ENCODE results near the gene ASPDH. TPM values are rescaled to one million over a fixed set of nuclear protein-coding genes. Genes with fewer than 3 reads are reported as not detected.
A peak's percentile ranks its signal among the peaks of the same experiment; 100 is the strongest.

The ASPDH gene
- total and polyA plus RNA-seq, 2 of the 4 experiments (the other 2 are of a cell fraction): not detected

DNA sequence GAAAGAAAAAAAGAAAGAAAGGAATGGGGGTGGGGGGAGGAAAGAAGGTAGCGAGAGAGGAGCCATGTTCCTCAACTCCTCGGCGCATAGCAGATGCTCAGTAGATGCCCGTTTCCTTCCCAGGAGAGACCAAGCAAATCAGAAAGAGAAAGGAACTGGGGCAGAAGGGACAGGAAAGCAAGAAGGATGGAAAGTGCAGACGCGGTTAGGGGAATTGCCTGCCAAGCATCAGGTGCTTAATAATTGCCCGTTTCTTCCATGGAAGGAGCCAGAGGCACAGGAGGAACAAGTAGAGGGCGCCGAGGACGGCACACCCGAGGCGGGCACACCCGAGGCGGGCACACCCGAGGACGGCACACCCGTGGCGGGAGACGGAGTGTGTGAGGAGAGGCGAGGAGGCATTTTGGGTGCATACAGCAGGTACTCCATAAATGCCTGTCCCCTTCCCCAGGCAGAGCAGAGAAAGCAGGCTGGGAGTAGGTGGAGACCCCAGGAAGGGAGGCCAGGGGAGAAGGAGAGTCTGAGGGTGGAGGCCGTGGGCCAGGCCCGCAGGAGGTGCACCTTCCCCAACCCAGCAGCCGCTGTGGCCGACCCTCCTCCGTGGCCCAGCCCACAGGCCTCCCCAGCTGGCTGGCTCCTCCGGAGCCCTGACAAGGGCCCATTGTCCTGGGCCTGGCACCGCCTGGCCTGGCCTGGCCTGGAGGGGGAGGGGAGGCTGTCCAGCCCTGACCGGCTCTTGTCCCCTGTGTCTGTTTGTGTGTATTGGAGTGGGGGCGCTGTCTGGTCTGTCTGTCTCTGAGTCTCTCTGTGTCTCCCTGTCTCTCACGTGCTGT is 17.3 kb downstream of the ASPDH start:
- Histone ChIP-seq H3K27me3 (ENCODE audit: control insufficient read depth, insufficient read depth, low read length) (peaks cover 44% of the 10 kb centered on the region), H3K27ac (ENCODE audit: insufficient read depth, low read length) (no peak overlapping the region), H3K18ac (ENCODE audit: low read depth, low read length) (no peak overlapping the region), H3K79me1 (ENCODE audit: low read depth in 1 of 2, low read length in 2 of 2) (no peaks in the 10 kb centered on the region), H2BK15ac (ENCODE audit: low read depth, low read length) (no peak overlapping the region), H3K4me3 (ENCODE audit: insufficient read depth, low read depth, low read length) (no peak overlapping the region), H3K9me1 (ENCODE audit: insufficient read depth, low read length) (no peaks in the 10 kb centered on the region), H2BK20ac (ENCODE audit: low read depth, low read length) (no peak overlapping the region), H3K4me1 (ENCODE audit: control insufficient read depth, insufficient read depth, low read length) (no peaks in the 10 kb centered on the region), H3K14ac (replicated peaks; ENCODE audit: low read depth, low read length) (no peak overlapping the region), H4K8ac (ENCODE audit: low read depth in 2 of 2, low read length in 2 of 2) (no peak overlapping the region), H4K20me1 (ENCODE audit: insufficient read depth, low read length) (no peaks in the 10 kb centered on the region), H2AK9ac (replicated peaks; ENCODE audit: low read depth, low read length, poor library complexity) (no peak overlapping the region), H3K4ac (ENCODE audit: low read depth, low read length) (no peak overlapping the region), H3K9ac (ENCODE audit: low read depth, low read length) (no peak overlapping the region), H3K36me3 (ENCODE audit: control insufficient read depth, insufficient read depth, low read length) (no peaks in the 10 kb centered on the region), H3K56ac (ENCODE audit: extremely low read depth, insufficient read depth, low read length) (no peak overlapping the region), H4K5ac (ENCODE audit: low read depth, low read length) (no peak overlapping the region), H3K9me3 (ENCODE audit: control insufficient read depth, insufficient read depth, low read length) (no peaks in the 10 kb centered on the region), H2AK5ac (ENCODE audit: low read depth, low read length) (no peak overlapping the region), H4K91ac (ENCODE audit: insufficient read depth, low read depth, low read length) (no peak overlapping the region), H3K23ac (ENCODE audit: low read depth, low read length) (no peak overlapping the region), H3K4me2 (ENCODE audit: low read depth, low read length) (no peak overlapping the region), H2BK5ac (ENCODE audit: low read depth, low read length, poor library complexity, severe bottlenecking) (no peak overlapping the region), H2AFZ (replicated peaks; ENCODE audit: low read length, poor library complexity) (no peak overlapping the region), H2BK120ac (ENCODE audit: low read depth, low read length) (no peak overlapping the region)
- TF ChIP-seq POLR2A (IDR thresholded peaks at IDR 0.05; ENCODE audit: low read depth, low read length) (no peak), RAD21 (IDR thresholded peaks at IDR 0.05; ENCODE audit: low read length) (no peak), MXI1 (IDR thresholded peaks at IDR 0.05; ENCODE audit: borderline replicate concordance, low read depth, low read length) (no peak), RCOR1 (IDR thresholded peaks at IDR 0.05; ENCODE audit: insufficient replicate concordance, low read length) (no peak), RFX5 (IDR thresholded peaks at IDR 0.05; ENCODE audit: low read depth, low read length) (no peak), MAZ (IDR thresholded peaks at IDR 0.05; ENCODE audit: borderline replicate concordance, low read depth, low read length) (no peak), ELK1 (IDR thresholded peaks at IDR 0.05; ENCODE audit: borderline replicate concordance, low read depth, low read length) (no peak), FOS (IDR thresholded peaks at IDR 0.05; ENCODE audit: low read depth, low read length) (no peak), BHLHE40 (IDR thresholded peaks at IDR 0.05; ENCODE audit: low read depth, low read length) (no peak), NFE2L2 (IDR thresholded peaks at IDR 0.05; ENCODE audit: low read depth, low read length) (no peak), MAFK (IDR thresholded peaks at IDR 0.05; ENCODE audit: low read depth, low read length) (no peak), SMC3 (IDR thresholded peaks at IDR 0.05; ENCODE audit: low read depth, low read length) (no peak), CEBPB (IDR thresholded peaks at IDR 0.05; ENCODE audit: low read depth, low read length) (no peak), CHD1 (IDR thresholded peaks at IDR 0.05; ENCODE audit: low read depth, low read length) (no peak), CTCF (conservative IDR thresholded peaks at IDR 0.05; ENCODE audit: low read depth, low read length) (no peak)
- BruUV-seq (replicated peaks): no TSS peak
- peak; percentile 33; the same call in 1 of the 2 replicates for ATAC-seq (ENCODE audit: low read depth)
- CTCF ChIA-PET: no interaction called here
- POLR2A ChIA-PET (ENCODE audit: unreplicated experiment): no interaction called here
- intact Hi-C loops (cut with micrococcal nuclease): no loop called here
- DNase-seq: no peak
- WGBS, 2 experiments (ENCODE audit: extremely low coverage in 2 of 2, insufficient read length in 1 of 2): 68% methylated on average over 5 of the region's 30 CpGs; no CpG with 5 or more reads in 1 of the 2 experiments
- in situ Hi-C loops (cut with MboI; ENCODE audit: low sequenced_read_pairs): no loop called here
- dilution Hi-C loops (cut with HindIII; ENCODE audit: low sequenced_read_pairs, unreplicated experiment): no loop called here
